Measurements from ENCODE around the gene CCDC39. TPM values are rescaled to one million over a fixed set of nuclear protein-coding genes. Genes with fewer than 3 reads are reported as not detected.

Gene CCDC39
- total and polyA plus RNA-seq, 2 of the 4 experiments (the other 2 are of a cell fraction) = not detected

GRCh38 chr3:180661444-180661843, 17.8 kb downstream of the CCDC39 start:
- no peaks in the 10 kb centered on the region for H3K27me3 ChIP-seq (ENCODE audit: control insufficient read depth, insufficient read depth, low read length)
- in situ Hi-C loops (cut with MboI; ENCODE audit: low sequenced_read_pairs) = no loop called here
- no peak overlapping the region for H2BK20ac ChIP-seq (ENCODE audit: low read depth, low read length)
- no peaks in the 10 kb centered on the region for H4K20me1 ChIP-seq (ENCODE audit: insufficient read depth, low read length)
- H3K4ac ChIP-seq (ENCODE audit: low read depth, low read length) = no peak overlapping the region
- no peak overlapping the region for H4K5ac ChIP-seq (ENCODE audit: low read depth, low read length)
- no peaks in the 10 kb centered on the region for H3K36me3 ChIP-seq (ENCODE audit: control insufficient read depth, insufficient read depth, low read length)
- dilution Hi-C loops (cut with HindIII; ENCODE audit: low sequenced_read_pairs, unreplicated experiment) = no loop called here
- no peak overlapping the region for H2BK120ac ChIP-seq (ENCODE audit: low read depth, low read length)
- H3K27ac ChIP-seq (ENCODE audit: insufficient read depth, low read length) = no peak overlapping the region
- H3K9me1 ChIP-seq (ENCODE audit: insufficient read depth, low read length) = no peaks in the 10 kb centered on the region
- H3K4me1 ChIP-seq (ENCODE audit: control insufficient read depth, insufficient read depth, low read length) = no peaks in the 10 kb centered on the region
- DNase-seq (no peak), ATAC-seq (ENCODE audit: low read depth) (no peak)
- no TSS peak for BruUV-seq (replicated peaks)
- H2AK5ac ChIP-seq (ENCODE audit: low read depth, low read length) = no peak overlapping the region
- H3K9ac ChIP-seq (ENCODE audit: low read depth, low read length) = no peak overlapping the region
- no CpG with 5 or more reads among the region's 2 CpGs for WGBS, 2 experiments (ENCODE audit: extremely low coverage in 2 of 2, insufficient read length in 1 of 2)
- no peak overlapping the region for H3K4me2 ChIP-seq (ENCODE audit: low read depth, low read length)
- H2AK9ac ChIP-seq (replicated peaks; ENCODE audit: low read depth, low read length, poor library complexity) = no peak overlapping the region
- H3K23ac ChIP-seq (ENCODE audit: low read depth, low read length) = no peak overlapping the region
- H3K56ac ChIP-seq (ENCODE audit: extremely low read depth, insufficient read depth, low read length) = no peak overlapping the region
- intact Hi-C loops (cut with micrococcal nuclease) = no loop called here
- H3K4me3 ChIP-seq (ENCODE audit: insufficient read depth, low read depth, low read length) = no peak overlapping the region
- no peak overlapping the region for H2AFZ ChIP-seq (replicated peaks; ENCODE audit: low read length, poor library complexity)
- H3K9me3 ChIP-seq (ENCODE audit: control insufficient read depth, insufficient read depth, low read length) = no peaks in the 10 kb centered on the region
- ChIA-PET CTCF (no interaction called here), POLR2A (ENCODE audit: unreplicated experiment) (interaction anchor here (0.7 kb wide), 1 partner anchor 1869 kb away, joined by 3 read pairs; no protein-coding TSS in a partner anchor)
- no peaks in the 10 kb centered on the region for H3K79me1 ChIP-seq (ENCODE audit: low read depth in 1 of 2, low read length in 2 of 2)
- no peak overlapping the region for H3K18ac ChIP-seq (ENCODE audit: low read depth, low read length)
- no peak overlapping the region for H3K14ac ChIP-seq (replicated peaks; ENCODE audit: low read depth, low read length)
- no peak overlapping the region for H2BK5ac ChIP-seq (ENCODE audit: low read depth, low read length, poor library complexity, severe bottlenecking)
- H4K8ac ChIP-seq (ENCODE audit: low read depth in 2 of 2, low read length in 2 of 2) = no peak overlapping the region
- no peak for TF ChIP-seq USF2 (IDR thresholded peaks at IDR 0.05; ENCODE audit: low read depth, low read length)
- TF ChIP-seq CEBPB (IDR thresholded peaks at IDR 0.05; ENCODE audit: low read depth, low read length) = no peak
- no peak for TF ChIP-seq RFX5 (IDR thresholded peaks at IDR 0.05; ENCODE audit: low read depth, low read length)
- TF ChIP-seq NFE2L2 (IDR thresholded peaks at IDR 0.05; ENCODE audit: low read depth, low read length) = no peak
- TF ChIP-seq RAD21 (IDR thresholded peaks at IDR 0.05; ENCODE audit: low read length) = no peak
- TF ChIP-seq MAZ (IDR thresholded peaks at IDR 0.05; ENCODE audit: borderline replicate concordance, low read depth, low read length) = no peak
- no peak for TF ChIP-seq CHD1 (IDR thresholded peaks at IDR 0.05; ENCODE audit: low read depth, low read length)
- no peak for TF ChIP-seq MAFK (IDR thresholded peaks at IDR 0.05; ENCODE audit: low read depth, low read length)
- TF ChIP-seq FOS (IDR thresholded peaks at IDR 0.05; ENCODE audit: low read depth, low read length) = no peak
- TF ChIP-seq CTCF (conservative IDR thresholded peaks at IDR 0.05; ENCODE audit: low read depth, low read length) = no peak
- TF ChIP-seq RCOR1 (IDR thresholded peaks at IDR 0.05; ENCODE audit: insufficient replicate concordance, low read length) = no peak
- no peak for TF ChIP-seq POLR2A (IDR thresholded peaks at IDR 0.05; ENCODE audit: low read depth, low read length)
- TF ChIP-seq SMC3 (IDR thresholded peaks at IDR 0.05; ENCODE audit: low read depth, low read length) = no peak
- TF ChIP-seq ELK1 (IDR thresholded peaks at IDR 0.05; ENCODE audit: borderline replicate concordance, low read depth, low read length) = no peak
- no peak overlapping the region for H2BK15ac ChIP-seq (ENCODE audit: low read depth, low read length)
- H4K91ac ChIP-seq (ENCODE audit: insufficient read depth, low read depth, low read length) = no peak overlapping the region
